Fibroblast of lung (primary cell): ENCODE results near the gene CD300LF. TPM values are rescaled to one million over a fixed set of nuclear protein-coding genes. Genes with fewer than 3 reads are reported as not detected.

Source experiments
- DNase-seq, 2 donors: peaks; one replicate each; pipeline versions ENCODE4 v3.0.0 to v3.0.0-alpha.2; 2010; ENCODE audit warnings: low read depth in 2 of 2
- H2AFZ ChIP-seq: 2 replicates; pipeline ENCODE4 v1.5.1; 2012; ENCODE audit warnings: low read length, control low read depth, inconsistent platforms
- H3K27ac ChIP-seq: 2 replicates; pipeline ENCODE4 v1.5.1; 2011; ENCODE audit warnings: low read length, control low read depth; ENCODE audit not compliant: insufficient read depth
- H3K27me3 ChIP-seq: 2 replicates; pipeline ENCODE4 v1.5.1; 2011; ENCODE audit warnings: mild to moderate bottlenecking, low read length; ENCODE audit not compliant: control insufficient read depth, insufficient read depth
- H3K36me3 ChIP-seq: 2 replicates; pipeline ENCODE4 v1.5.1; 2011; ENCODE audit warnings: low read length; ENCODE audit not compliant: control insufficient read depth, insufficient read depth
- H3K4me1 ChIP-seq: 2 replicates; pipeline ENCODE4 v1.5.1; 2011; ENCODE audit warnings: low read length; ENCODE audit not compliant: control insufficient read depth, insufficient read depth; ENCODE audit errors: extremely low read depth
- H3K4me2 ChIP-seq: 2 replicates; pipeline ENCODE4 v1.5.1; 2011; ENCODE audit warnings: low read length, control low read depth; ENCODE audit not compliant: insufficient read depth; ENCODE audit errors: extremely low read depth
- H3K4me3 ChIP-seq, 4 experiments: fragments of 200-600 bp in 1 of 4; sonication (generic) in 1 of 4; replicated peaks in 1 of 4; 2 replicates each; pipeline ENCODE4 v1.5.1; 2011 to 2016; ENCODE audit warnings: low read length in 4 of 4, low read depth in 3 of 4, mild to moderate bottlenecking in 3 of 4, control low read depth in 2 of 4, inconsistent platforms in 1 of 4, mixed read lengths in 1 of 4; ENCODE audit not compliant: insufficient read depth in 1 of 4; ENCODE audit errors: control extremely low read depth in 1 of 4
- H3K79me2 ChIP-seq: 2 replicates; pipeline ENCODE4 v1.5.1; 2012; ENCODE audit warnings: mild to moderate bottlenecking, low read length, inconsistent platforms; ENCODE audit not compliant: control insufficient read depth, insufficient read depth
- H3K9ac ChIP-seq: 2 replicates; pipeline ENCODE4 v1.5.1; 2011; ENCODE audit warnings: mild to moderate bottlenecking, low read length, control low read depth; ENCODE audit not compliant: insufficient read depth
- H3K9me3 ChIP-seq: 2 replicates; pipeline ENCODE4 v1.5.1; 2012; ENCODE audit warnings: low read depth, low read length; ENCODE audit not compliant: control insufficient read depth, insufficient read depth
- H4K20me1 ChIP-seq: 2 replicates; pipeline ENCODE4 v1.5.1; 2011; ENCODE audit warnings: low read length; ENCODE audit not compliant: control insufficient read depth, insufficient read depth; ENCODE audit errors: extremely low read depth
- EZH2 ChIP-seq: IDR thresholded peaks from 2 replicates; pipeline ENCODE4 v1.5.1; 2012; ENCODE audit warnings: low read length, control low read depth, mild to moderate bottlenecking; ENCODE audit errors: missing control alignments
- polyA plus RNA-seq, 2 donors: library from polyadenylated mRNA; depleted of rRNA in 1 of 2; stranded (reverse) in 1 of 2; unstranded in 1 of 2; fragments of >200 nt; gene quantifications; 2 replicates each; pipeline ENCODE4 v1.2.1, GENCODE V29; 2011 to 2012; ENCODE audit warnings: missing spikeins in 1 of 2
- total RNA-seq: library from RNA; depleted of rRNA; stranded (reverse); fragments of >200 nt; gene quantifications from 2 replicates; pipeline ENCODE4 v1.2.1, GENCODE V29; 2014
- TF ChIP-seq, protein P1 (sequence below), 2 donors: IDR thresholded peaks in 1 of 2; conservative IDR thresholded peaks in 1 of 2; 1 replicate in 1 of 2; 2 replicates in 1 of 2; pipeline ENCODE4 v1.5.1; 2011 to 2012; ENCODE audit warnings: low read length in 2 of 2, control low read depth in 1 of 2, inconsistent platforms in 1 of 2, low read depth in 1 of 2, mild to moderate bottlenecking in 1 of 2

CD300LF gene
- total and polyA plus RNA-seq, 2 donors (not counting 1 experiment from before 2014, with no cell fraction given), result not detected

DNA sequence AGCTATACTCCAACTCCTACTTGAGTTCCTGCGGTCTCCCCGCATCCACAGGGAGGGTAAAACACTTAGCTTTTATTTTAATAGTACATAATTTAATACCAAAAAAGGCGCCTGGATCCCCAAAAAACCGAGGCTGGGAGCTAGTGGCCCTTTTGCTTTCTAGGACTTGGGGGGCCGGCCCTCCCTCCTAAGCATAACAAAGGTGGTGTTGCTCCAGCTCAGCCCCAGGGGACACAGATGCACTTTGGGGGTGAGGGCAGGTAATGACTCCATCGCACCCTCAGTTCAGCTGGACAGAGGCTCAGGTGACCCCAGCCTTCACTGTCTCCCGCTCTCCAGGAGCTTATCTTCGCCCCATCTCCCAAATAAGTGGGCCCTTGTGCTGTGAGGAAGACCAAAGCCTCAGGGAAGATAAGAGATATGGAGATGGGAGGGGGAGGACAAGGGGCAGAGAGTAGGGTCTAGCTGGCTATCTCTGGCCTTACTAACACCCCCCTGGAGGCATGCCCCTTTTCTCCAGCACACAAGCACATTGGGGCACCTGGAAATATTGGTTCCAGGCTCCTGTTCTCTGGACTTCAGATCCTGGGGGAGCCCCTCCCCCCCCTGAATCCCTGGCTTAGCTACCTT is 32.9 kb upstream of the CD300LF start:
- no peak overlapping the region for H3K4me3 ChIP-seq
- H3K79me2 ChIP-seq, result no peaks in the 10 kb centered on the region
- H3K4me1 ChIP-seq, result peaks cover 9% of the 10 kb centered on the region
- H3K4me2 ChIP-seq, result no peak overlapping the region
- no peak overlapping the region for H3K9ac ChIP-seq
- no peak overlapping the region for H3K27ac ChIP-seq
- DNase-seq, result no peak
- no peaks in the 10 kb centered on the region for H3K27me3 ChIP-seq
- TF ChIP-seq, protein P1, sequence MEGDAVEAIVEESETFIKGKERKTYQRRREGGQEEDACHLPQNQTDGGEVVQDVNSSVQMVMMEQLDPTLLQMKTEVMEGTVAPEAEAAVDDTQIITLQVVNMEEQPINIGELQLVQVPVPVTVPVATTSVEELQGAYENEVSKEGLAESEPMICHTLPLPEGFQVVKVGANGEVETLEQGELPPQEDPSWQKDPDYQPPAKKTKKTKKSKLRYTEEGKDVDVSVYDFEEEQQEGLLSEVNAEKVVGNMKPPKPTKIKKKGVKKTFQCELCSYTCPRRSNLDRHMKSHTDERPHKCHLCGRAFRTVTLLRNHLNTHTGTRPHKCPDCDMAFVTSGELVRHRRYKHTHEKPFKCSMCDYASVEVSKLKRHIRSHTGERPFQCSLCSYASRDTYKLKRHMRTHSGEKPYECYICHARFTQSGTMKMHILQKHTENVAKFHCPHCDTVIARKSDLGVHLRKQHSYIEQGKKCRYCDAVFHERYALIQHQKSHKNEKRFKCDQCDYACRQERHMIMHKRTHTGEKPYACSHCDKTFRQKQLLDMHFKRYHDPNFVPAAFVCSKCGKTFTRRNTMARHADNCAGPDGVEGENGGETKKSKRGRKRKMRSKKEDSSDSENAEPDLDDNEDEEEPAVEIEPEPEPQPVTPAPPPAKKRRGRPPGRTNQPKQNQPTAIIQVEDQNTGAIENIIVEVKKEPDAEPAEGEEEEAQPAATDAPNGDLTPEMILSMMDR (conservative IDR thresholded peaks at IDR 0.05 in 1 of 2, IDR thresholded peaks at IDR 0.05 in 1 of 2; ENCODE audit: low read depth in 1 of 2, low read length in 2 of 2), result no peak
- TF ChIP-seq EZH2, result no peak
- H3K9me3 ChIP-seq, result no peaks in the 10 kb centered on the region
- no peak overlapping the region for H2AFZ ChIP-seq
- no peaks in the 10 kb centered on the region for H3K36me3 ChIP-seq
- H4K20me1 ChIP-seq, result no peaks in the 10 kb centered on the region

DNA sequence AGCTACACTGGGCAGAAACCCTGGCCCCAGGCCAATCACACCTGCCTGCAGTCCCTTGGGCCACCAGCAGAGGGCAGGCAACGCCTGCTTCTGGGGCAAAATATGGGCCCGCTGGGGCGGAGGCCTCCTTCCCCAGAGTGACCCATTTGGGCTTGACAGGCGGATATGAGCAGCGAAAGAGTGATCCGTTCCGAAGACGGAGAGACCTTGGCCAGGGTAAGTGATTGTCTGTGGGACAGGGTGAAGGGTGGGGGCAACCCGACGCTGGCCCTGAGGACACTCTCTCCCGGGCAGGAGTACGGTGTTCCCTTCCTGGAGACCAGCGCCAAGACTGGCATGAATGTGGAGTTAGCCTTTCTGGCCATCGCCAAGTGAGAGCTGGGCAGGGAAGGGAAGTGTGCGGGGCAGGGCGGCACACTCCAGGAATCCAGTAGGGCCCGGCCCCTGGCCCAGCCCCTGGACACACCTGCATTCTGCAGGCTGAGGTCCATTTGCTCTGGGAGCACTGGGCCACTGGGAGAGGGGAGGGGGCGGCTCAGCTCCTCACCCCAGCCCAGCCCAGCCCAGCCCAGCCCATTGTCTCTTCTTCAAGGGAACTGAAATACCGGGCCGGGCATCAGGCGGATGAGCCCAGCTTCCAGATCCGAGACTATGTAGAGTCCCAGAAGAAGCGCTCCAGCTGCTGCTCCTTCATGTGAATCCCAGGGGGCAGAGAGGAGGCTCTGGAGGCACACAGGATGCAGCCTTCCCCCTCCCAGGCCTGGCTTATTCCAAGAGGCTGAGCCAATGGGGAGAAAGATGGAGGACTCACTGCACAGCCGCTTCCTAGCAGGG is 32.2 kb upstream of the CD300LF start:
- peak; percentile 21 to 65 for DNase-seq
- no peaks in the 10 kb centered on the region for H4K20me1 ChIP-seq
- H2AFZ ChIP-seq, result peak overlapping the region; percentile 52
- no peak overlapping the region for H3K9ac ChIP-seq
- TF ChIP-seq, protein P1 (conservative IDR thresholded peaks at IDR 0.05 in 1 of 2, IDR thresholded peaks at IDR 0.05 in 1 of 2; ENCODE audit: low read depth in 1 of 2, low read length in 2 of 2), result peak; percentile 99 to 100
- no peak for TF ChIP-seq EZH2
- H3K4me2 ChIP-seq, result peak overlapping the region; percentile 18
- H3K79me2 ChIP-seq, result no peaks in the 10 kb centered on the region
- H3K27me3 ChIP-seq, result no peaks in the 10 kb centered on the region
- H3K36me3 ChIP-seq, result no peaks in the 10 kb centered on the region
- H3K4me3 ChIP-seq, result peak overlapping the region in 1 of 4 experiments; percentile 29
- no peak overlapping the region for H3K27ac ChIP-seq
- no peaks in the 10 kb centered on the region for H3K9me3 ChIP-seq
- peaks cover 8% of the 10 kb centered on the region for H3K4me1 ChIP-seq

DNA sequence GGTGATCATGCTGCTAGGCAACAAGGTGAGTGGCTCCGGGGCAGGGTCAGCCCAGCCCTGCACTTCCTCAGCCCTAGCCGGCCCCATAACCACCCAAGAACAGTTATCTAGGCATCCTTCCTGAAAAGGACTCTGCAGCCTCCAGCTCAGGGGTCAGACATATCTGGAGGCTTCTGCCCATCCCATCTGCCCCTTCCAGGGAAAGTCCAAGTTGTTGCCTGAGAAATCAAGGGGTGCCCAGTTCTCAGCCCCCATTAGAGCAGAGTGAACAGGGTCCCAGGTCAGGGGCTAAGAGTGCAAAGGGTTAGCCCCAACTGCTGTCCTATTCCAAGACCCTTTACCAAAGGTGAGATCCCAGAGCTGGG is 31.6 kb upstream of the CD300LF start:
- Histone ChIP-seq H3K9ac (no peak overlapping the region), H3K9me3 (no peaks in the 10 kb centered on the region), H3K27me3 (no peaks in the 10 kb centered on the region), H2AFZ (no peak overlapping the region), H3K4me2 (no peak overlapping the region), H3K4me3 (no peak overlapping the region), H3K36me3 (no peaks in the 10 kb centered on the region), H4K20me1 (no peaks in the 10 kb centered on the region), H3K27ac (no peak overlapping the region), H3K4me1 (peaks cover 8% of the 10 kb centered on the region), H3K79me2 (no peaks in the 10 kb centered on the region)
- no peak for DNase-seq
- TF ChIP-seq EZH2, result no peak
- TF ChIP-seq, protein P1 (conservative IDR thresholded peaks at IDR 0.05 in 1 of 2, IDR thresholded peaks at IDR 0.05 in 1 of 2; ENCODE audit: low read depth in 1 of 2, low read length in 2 of 2), result no peak
